ENCODE data around the gene FGFR2.

GRCh38 chr10:121541450-121542120 is 56.7 kb downstream of the FGFR2 start:
- no peak for TF ChIP-seq NFIX (CRISPR knock-in tag; IDR thresholded peaks at IDR 0.05; ENCODE audit: low read depth)
- TF ChIP-seq, protein P1, sequence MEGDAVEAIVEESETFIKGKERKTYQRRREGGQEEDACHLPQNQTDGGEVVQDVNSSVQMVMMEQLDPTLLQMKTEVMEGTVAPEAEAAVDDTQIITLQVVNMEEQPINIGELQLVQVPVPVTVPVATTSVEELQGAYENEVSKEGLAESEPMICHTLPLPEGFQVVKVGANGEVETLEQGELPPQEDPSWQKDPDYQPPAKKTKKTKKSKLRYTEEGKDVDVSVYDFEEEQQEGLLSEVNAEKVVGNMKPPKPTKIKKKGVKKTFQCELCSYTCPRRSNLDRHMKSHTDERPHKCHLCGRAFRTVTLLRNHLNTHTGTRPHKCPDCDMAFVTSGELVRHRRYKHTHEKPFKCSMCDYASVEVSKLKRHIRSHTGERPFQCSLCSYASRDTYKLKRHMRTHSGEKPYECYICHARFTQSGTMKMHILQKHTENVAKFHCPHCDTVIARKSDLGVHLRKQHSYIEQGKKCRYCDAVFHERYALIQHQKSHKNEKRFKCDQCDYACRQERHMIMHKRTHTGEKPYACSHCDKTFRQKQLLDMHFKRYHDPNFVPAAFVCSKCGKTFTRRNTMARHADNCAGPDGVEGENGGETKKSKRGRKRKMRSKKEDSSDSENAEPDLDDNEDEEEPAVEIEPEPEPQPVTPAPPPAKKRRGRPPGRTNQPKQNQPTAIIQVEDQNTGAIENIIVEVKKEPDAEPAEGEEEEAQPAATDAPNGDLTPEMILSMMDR (IDR thresholded peaks at IDR 0.05 in 2 of 3, conservative IDR thresholded peaks at IDR 0.05 in 1 of 3; ENCODE audit: insufficient read depth in 2 of 3, low read depth in 1 of 3, low read length in 3 of 3): no peak
- TF ChIP-seq, protein P2, sequence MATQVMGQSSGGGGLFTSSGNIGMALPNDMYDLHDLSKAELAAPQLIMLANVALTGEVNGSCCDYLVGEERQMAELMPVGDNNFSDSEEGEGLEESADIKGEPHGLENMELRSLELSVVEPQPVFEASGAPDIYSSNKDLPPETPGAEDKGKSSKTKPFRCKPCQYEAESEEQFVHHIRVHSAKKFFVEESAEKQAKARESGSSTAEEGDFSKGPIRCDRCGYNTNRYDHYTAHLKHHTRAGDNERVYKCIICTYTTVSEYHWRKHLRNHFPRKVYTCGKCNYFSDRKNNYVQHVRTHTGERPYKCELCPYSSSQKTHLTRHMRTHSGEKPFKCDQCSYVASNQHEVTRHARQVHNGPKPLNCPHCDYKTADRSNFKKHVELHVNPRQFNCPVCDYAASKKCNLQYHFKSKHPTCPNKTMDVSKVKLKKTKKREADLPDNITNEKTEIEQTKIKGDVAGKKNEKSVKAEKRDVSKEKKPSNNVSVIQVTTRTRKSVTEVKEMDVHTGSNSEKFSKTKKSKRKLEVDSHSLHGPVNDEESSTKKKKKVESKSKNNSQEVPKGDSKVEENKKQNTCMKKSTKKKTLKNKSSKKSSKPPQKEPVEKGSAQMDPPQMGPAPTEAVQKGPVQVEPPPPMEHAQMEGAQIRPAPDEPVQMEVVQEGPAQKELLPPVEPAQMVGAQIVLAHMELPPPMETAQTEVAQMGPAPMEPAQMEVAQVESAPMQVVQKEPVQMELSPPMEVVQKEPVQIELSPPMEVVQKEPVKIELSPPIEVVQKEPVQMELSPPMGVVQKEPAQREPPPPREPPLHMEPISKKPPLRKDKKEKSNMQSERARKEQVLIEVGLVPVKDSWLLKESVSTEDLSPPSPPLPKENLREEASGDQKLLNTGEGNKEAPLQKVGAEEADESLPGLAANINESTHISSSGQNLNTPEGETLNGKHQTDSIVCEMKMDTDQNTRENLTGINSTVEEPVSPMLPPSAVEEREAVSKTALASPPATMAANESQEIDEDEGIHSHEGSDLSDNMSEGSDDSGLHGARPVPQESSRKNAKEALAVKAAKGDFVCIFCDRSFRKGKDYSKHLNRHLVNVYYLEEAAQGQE (IDR thresholded peaks at IDR 0.05; ENCODE audit: borderline replicate concordance): no peak
- TF ChIP-seq, protein P2 (CRISPR knock-in tag; IDR thresholded peaks at IDR 0.05; ENCODE audit: low read depth): no peak
- no peak for TF ChIP-seq FOXA1 (IDR thresholded peaks at IDR 0.05; ENCODE audit: borderline replicate concordance)
- TF ChIP-seq TFAM (CRISPR knock-in tag; conservative IDR thresholded peaks at IDR 0.05): no peak
- no peak for TF ChIP-seq NFE2 (IDR thresholded peaks at IDR 0.05; ENCODE audit: low read depth)
- no peak for TF ChIP-seq ZFP36 (IDR thresholded peaks at IDR 0.05; ENCODE audit: low read depth, low read length, partially characterized antibody)
- no peak for TF ChIP-seq E2F8 (IDR thresholded peaks at IDR 0.05; ENCODE audit: low read depth, partially characterized antibody)
- no peak for TF ChIP-seq SPI1 (IDR thresholded peaks at IDR 0.05; ENCODE audit: borderline replicate concordance, low read depth, low read length)
- no peak for TF ChIP-seq FOXJ3 (CRISPR knock-in tag; IDR thresholded peaks at IDR 0.05)
- TF ChIP-seq, protein P3, sequence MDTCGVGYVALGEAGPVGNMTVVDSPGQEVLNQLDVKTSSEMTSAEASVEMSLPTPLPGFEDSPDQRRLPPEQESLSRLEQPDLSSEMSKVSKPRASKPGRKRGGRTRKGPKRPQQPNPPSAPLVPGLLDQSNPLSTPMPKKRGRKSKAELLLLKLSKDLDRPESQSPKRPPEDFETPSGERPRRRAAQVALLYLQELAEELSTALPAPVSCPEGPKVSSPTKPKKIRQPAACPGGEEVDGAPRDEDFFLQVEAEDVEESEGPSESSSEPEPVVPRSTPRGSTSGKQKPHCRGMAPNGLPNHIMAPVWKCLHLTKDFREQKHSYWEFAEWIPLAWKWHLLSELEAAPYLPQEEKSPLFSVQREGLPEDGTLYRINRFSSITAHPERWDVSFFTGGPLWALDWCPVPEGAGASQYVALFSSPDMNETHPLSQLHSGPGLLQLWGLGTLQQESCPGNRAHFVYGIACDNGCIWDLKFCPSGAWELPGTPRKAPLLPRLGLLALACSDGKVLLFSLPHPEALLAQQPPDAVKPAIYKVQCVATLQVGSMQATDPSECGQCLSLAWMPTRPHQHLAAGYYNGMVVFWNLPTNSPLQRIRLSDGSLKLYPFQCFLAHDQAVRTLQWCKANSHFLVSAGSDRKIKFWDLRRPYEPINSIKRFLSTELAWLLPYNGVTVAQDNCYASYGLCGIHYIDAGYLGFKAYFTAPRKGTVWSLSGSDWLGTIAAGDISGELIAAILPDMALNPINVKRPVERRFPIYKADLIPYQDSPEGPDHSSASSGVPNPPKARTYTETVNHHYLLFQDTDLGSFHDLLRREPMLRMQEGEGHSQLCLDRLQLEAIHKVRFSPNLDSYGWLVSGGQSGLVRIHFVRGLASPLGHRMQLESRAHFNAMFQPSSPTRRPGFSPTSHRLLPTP (IDR thresholded peaks at IDR 0.05; ENCODE audit: borderline replicate concordance, extremely low read depth, insufficient read length): no peak
